ENCODE data around the gene KRT80.

KRT80 gene

DNA sequence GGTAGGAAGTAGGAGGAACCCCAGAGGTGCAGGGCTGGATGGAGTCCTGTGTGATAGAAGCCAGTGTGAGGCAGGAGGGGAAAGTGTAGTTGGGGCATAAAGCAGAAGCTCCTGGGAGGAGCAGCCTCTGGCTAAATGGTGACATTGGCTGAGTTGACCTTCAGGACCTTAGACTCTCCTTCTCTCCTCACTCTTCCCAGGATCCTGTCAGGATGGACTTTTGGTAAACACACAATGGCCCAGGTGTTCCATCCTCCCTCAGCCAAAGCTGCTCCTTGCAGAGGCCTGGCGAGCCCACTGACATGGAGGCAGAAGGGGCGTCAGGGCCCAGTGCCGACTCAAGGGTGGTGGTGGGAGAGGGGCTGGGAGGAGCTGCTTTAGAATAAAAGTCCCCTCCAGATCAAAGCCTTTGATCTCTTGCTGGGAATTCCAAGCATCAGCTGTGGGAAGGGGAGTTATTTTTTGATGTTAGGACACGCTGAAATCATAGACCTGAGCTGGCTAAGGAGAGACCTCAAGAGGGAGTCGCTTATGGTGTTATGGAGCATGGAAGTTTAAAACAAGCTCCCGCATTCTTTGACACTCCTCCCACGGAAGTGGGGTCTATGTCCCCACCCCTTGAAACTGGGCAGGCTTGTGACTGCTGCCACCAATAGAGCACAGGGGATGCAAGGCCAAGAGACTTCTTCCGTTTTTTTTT lies 68.2 kb downstream of the KRT80 start:
- TF ChIP-seq, protein P1, sequence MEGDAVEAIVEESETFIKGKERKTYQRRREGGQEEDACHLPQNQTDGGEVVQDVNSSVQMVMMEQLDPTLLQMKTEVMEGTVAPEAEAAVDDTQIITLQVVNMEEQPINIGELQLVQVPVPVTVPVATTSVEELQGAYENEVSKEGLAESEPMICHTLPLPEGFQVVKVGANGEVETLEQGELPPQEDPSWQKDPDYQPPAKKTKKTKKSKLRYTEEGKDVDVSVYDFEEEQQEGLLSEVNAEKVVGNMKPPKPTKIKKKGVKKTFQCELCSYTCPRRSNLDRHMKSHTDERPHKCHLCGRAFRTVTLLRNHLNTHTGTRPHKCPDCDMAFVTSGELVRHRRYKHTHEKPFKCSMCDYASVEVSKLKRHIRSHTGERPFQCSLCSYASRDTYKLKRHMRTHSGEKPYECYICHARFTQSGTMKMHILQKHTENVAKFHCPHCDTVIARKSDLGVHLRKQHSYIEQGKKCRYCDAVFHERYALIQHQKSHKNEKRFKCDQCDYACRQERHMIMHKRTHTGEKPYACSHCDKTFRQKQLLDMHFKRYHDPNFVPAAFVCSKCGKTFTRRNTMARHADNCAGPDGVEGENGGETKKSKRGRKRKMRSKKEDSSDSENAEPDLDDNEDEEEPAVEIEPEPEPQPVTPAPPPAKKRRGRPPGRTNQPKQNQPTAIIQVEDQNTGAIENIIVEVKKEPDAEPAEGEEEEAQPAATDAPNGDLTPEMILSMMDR (IDR thresholded peaks at IDR 0.05; ENCODE audit: control insufficient read depth, extremely low read depth, insufficient read depth) = no peak
- no peak overlapping the region for H3K4me3 ChIP-seq (ENCODE audit: low read depth, low read length)
- DNase-seq (ENCODE audit: low read depth) = no peak

DNA sequence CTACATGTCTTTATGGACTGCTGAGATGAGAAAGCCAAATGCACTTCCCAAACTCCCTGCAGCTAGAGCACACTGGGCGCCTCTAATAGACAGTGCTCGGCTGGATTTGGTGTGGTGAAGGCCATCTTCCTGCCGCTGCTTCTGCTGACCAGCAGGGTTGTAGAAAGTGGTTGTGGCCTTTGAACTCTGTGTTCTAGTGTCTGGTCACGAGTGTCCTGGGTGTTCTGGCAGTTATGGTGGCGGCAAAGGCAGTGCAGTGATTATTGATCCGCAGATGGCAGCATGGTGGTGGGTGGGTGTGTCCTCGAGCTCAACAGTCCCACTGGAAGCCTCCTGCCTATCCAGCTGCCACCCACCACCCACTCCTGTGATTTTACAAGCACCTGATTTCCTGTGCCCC lies 68.9 kb downstream of the KRT80 start:
- no peak for DNase-seq (ENCODE audit: low read depth)
- TF ChIP-seq, protein P1 (IDR thresholded peaks at IDR 0.05; ENCODE audit: control insufficient read depth, extremely low read depth, insufficient read depth) = no peak
- H3K4me3 ChIP-seq (ENCODE audit: low read depth, low read length) = no peak overlapping the region

DNA sequence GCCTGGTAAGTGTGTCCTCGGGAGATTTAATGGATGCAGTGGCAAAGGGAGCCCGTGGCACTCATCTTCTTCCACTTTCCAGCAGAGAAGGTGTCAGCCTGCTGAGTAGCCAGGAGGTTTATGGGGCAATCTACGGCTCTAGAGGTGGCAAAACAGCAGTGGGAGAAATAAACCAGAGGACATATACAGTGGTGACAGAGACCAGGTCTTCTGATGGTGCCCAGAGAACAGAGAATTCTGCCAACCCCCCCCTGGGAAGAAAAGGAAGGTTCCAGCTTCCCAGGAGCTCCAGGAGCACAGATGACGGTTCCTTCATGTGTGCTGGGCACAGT lies 69.3 kb downstream of the KRT80 start:
- no peak overlapping the region for H3K4me3 ChIP-seq (ENCODE audit: low read depth, low read length)
- TF ChIP-seq, protein P1 (IDR thresholded peaks at IDR 0.05; ENCODE audit: control insufficient read depth, extremely low read depth, insufficient read depth) = no peak
- no peak for DNase-seq (ENCODE audit: low read depth)

DNA sequence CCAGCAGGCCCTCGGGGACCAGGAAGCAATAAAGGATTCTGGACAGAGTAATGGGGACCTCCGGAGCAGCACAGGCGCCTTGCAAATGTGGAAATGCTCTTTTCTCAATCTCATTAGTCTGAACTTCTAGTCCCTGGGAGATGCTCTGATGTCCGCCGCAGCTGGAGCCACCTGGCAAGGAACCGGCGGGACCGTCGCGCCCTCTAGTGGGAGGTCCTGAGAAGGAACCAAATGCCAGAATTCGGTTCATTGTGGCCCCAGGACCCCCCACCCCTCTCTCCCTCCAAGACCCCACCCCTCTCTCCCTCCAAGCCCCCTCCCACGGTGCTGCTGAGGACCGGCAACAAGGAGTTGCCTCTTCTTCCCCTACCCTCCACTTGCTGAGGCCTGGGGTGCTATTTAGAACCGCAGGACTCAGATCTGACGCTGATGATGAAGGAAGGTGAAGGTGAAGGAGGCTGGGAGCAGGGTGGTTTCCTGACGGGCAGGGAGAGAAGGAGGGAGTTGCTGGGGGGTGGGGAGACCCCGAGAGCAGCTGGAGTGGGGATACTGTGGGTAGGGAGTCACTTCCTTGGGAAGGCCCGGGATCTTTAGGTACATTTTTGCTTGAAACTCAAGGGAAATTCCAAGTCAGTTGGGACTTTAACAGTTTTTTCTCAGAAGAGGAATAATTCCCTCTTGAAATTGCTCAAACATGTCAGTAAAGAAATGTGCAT lies 69.8 kb downstream of the KRT80 start:
- TF ChIP-seq, protein P1 (IDR thresholded peaks at IDR 0.05; ENCODE audit: control insufficient read depth, extremely low read depth, insufficient read depth) = peak; percentile 86
- no peak for DNase-seq (ENCODE audit: low read depth)
- no peak overlapping the region for H3K4me3 ChIP-seq (ENCODE audit: low read depth, low read length)

DNA sequence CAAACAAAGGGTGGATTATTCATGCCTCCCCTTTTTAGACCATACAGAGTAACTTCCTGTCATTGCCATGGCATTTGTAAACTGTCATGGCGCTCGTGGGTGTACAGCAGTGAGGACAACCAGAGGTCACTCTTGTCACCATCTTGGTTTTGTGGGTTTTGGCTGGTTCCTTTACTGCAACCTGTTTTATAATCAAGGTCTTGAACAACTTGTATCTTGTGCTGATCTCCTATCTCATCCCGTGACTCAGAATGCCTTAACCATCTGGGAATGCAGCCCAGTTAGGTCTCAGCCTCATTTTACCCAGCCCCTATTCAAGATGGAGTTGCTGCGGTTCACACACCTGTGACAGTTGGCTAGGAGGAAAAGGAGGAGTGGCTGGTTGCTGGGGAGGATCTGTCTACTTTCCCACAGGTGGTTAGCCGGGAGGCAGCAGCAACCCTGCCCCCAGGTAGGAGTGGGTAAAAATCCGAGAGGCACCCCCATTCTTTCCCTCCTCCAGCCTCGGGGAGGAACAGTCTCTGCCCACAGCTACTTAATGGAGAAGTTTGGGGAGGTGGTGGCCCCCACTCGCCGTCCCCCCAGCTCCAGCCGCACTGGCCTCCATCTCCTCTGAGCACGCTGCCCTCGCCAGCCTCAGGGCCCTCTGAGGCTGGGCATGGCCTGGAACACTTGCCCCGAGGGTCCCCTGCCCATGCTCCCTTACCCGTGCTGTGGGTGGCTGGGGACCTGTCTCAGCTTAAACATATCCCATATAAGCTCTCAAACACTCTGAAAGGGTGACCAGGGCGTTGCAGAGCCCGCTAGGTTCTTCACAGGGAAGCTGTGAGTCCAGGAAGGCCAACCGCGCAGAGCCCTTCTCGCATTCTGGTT lies 70.6 kb downstream of the KRT80 start:
- DNase-seq (ENCODE audit: low read depth) = no peak
- TF ChIP-seq, protein P1 (IDR thresholded peaks at IDR 0.05; ENCODE audit: control insufficient read depth, extremely low read depth, insufficient read depth) = no peak
- H3K4me3 ChIP-seq (ENCODE audit: low read depth, low read length) = no peak overlapping the region

DNA sequence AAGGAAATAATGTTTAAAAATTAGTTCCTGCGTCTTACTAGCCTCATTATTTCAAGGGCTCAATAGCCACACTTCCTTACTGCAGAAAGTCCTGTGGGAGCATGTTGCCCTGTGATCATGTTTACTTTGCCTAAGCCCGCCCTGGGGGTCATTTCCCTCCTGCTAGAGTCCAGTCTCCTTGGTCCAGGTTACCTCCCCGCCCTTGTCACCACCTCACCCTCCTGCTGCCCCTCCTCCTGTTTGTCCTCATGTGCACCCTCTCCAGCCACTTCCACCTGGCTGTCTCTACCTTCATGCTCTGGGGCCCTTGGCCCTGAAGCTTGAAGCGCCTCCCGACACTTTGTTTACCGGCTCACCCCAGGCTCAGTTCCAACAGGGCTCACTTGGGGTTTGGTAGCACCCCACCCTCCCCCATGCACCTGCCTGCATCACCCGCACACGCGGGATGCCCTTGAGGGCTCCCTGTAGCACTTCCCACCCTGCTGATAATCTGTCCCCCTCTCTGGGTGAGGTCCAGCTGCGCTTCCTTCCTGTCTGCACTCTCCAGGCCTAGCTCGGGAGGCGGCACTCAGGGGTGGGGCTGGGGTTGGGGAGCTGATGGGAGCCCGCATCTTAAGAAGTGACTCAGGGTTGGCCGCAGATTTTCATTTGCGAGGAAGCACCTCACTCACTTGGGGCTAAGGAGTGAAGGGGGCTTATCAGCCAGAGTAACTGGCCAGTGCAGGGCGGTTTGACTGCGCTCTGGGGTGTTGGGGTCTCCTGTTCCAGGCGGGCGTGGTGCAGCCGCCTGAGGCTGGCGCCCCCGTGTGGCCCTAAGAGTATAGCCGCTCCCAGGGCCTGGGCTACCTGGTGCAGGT lies 72.2 kb downstream of the KRT80 start:
- no peak for DNase-seq (ENCODE audit: low read depth)
- no peak overlapping the region for H3K4me3 ChIP-seq (ENCODE audit: low read depth, low read length)
- TF ChIP-seq, protein P1 (IDR thresholded peaks at IDR 0.05; ENCODE audit: control insufficient read depth, extremely low read depth, insufficient read depth) = peak; percentile 42

All from LNCaP clone FGC (cell line).